Duodenal mucosa (tissue), 2 donors: ENCODE data around the gene DDX42.

Experiments used
- H3K27ac ChIP-seq: one replicate; pipeline ENCODE4 v1.7.0; 2013; ENCODE audit warnings: low read depth, low read length
- H3K27me3 ChIP-seq, 2 donors: one replicate each; pipeline ENCODE4 v1.7.0; 2013; ENCODE audit warnings: low read length in 2 of 2, control low read depth in 1 of 2; ENCODE audit not compliant: insufficient read depth in 2 of 2, control insufficient read depth in 1 of 2
- H3K36me3 ChIP-seq, 2 donors: one replicate each; pipeline ENCODE4 v1.7.0; 2013; ENCODE audit warnings: low read length in 2 of 2, control low read depth in 1 of 2; ENCODE audit not compliant: insufficient read depth in 2 of 2, control insufficient read depth in 1 of 2
- H3K4me1 ChIP-seq, 2 donors: one replicate each; pipeline ENCODE4 v1.7.0; 2013; ENCODE audit warnings: low read length in 2 of 2, control low read depth in 1 of 2; ENCODE audit not compliant: insufficient read depth in 2 of 2, control insufficient read depth in 1 of 2
- H3K4me3 ChIP-seq, 2 donors: one replicate each; pipeline ENCODE4 v1.7.0; 2013; ENCODE audit warnings: low read length in 2 of 2, low read depth in 1 of 2
- H3K9ac ChIP-seq, 2 donors: one replicate each; pipeline ENCODE4 v1.7.0; 2013; ENCODE audit warnings: low read length in 2 of 2, low read depth in 1 of 2
- H3K9me3 ChIP-seq, 2 donors: one replicate each; pipeline ENCODE4 v1.7.0; 2013; ENCODE audit warnings: low read length in 2 of 2, control low read depth in 1 of 2; ENCODE audit not compliant: control insufficient read depth in 1 of 2

The DDX42 gene

GRCh38 chr17:63830278-63830677 lies 56.3 kb downstream of the DDX42 start:
- H3K27me3 ChIP-seq: no peaks in the 10 kb centered on the region
- H3K36me3 ChIP-seq: peaks cover 59 to 71% of the 10 kb centered on the region in 2 donors
- H3K9me3 ChIP-seq: no peaks in the 10 kb centered on the region
- no peak overlapping the region for H3K9ac ChIP-seq
- H3K4me3 ChIP-seq: no peak overlapping the region
- H3K27ac ChIP-seq: no peak overlapping the region
- peaks cover 22 to 23% of the 10 kb centered on the region in 2 donors for H3K4me1 ChIP-seq

DNA sequence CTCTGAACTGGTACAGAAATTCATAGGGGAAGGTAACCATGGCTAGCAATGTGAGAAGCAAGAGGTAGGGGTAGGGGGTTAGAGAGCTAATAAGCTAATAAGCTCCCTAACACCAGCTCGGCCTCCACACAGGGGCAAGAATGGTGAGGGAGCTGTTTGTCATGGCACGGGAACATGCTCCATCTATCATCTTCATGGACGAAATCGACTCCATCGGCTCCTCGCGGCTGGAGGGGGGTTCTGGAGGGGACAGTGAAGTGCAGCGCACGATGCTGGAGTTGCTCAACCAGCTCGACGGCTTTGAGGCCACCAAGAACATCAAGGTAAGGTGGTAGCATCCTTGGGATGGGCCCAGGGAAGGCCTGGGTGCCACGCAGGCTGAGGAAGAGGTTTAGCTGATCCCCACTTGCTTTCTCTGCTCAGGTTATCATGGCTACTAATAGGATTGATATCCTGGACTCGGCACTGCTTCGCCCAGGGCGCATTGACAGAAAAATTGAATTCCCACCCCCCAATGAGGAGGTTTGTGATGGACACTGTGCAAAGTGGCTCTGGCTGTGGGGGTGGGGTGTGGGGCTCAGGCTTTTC lies 57.0 kb downstream of the DDX42 start:
- Histone ChIP-seq H3K4me1 (peaks cover 16 to 18% of the 10 kb centered on the region in 2 donors), H3K27me3 (no peaks in the 10 kb centered on the region), H3K4me3 (no peak overlapping the region), H3K27ac (no peak overlapping the region), H3K9ac (no peak overlapping the region), H3K9me3 (no peaks in the 10 kb centered on the region), H3K36me3 (peaks cover 60 to 71% of the 10 kb centered on the region in 2 donors)

GRCh38 chr17:63831505-63831904 lies 57.5 kb downstream of the DDX42 start:
- Histone ChIP-seq H3K4me1 (peaks cover 12 to 14% of the 10 kb centered on the region in 2 donors), H3K36me3 (peaks cover 61 to 76% of the 10 kb centered on the region in 2 donors), H3K27ac (no peak overlapping the region), H3K4me3 (no peak overlapping the region), H3K9me3 (no peaks in the 10 kb centered on the region), H3K9ac (no peak overlapping the region), H3K27me3 (no peaks in the 10 kb centered on the region)

DNA sequence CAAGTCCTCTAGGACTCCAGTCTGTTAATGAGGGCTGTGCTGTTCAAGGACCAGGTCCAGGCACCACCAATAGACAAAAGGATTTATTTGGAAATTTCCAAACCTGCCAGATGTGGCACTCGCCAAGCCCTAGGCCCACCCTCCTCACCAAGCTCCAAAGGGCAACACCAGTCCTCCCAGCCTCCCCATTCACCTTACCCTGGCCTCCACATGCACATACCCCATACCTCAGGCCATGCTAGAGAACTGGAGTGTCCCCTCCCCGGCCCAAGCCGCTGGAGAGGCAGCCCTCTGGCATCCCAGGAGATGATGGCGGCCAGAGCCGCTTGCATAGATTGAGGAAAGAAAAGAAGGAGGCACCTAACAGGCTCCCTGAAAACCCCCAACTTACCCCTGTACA lies 58.0 kb downstream of the DDX42 start:
- no peak overlapping the region for H3K4me3 ChIP-seq
- peaks cover 12 to 14% of the 10 kb centered on the region in 2 donors for H3K4me1 ChIP-seq
- no peaks in the 10 kb centered on the region for H3K9me3 ChIP-seq
- H3K27me3 ChIP-seq: no peaks in the 10 kb centered on the region
- no peak overlapping the region for H3K9ac ChIP-seq
- peaks cover 65 to 81% of the 10 kb centered on the region in 2 donors for H3K36me3 ChIP-seq
- no peak overlapping the region for H3K27ac ChIP-seq

GRCh38 chr17:63832455-63832854 lies 58.5 kb downstream of the DDX42 start:
- Histone ChIP-seq H3K36me3 (peaks cover 67 to 85% of the 10 kb centered on the region in 2 donors), H3K27me3 (no peaks in the 10 kb centered on the region), H3K4me3 (no peak overlapping the region), H3K9ac (no peak overlapping the region), H3K4me1 (peaks cover 12 to 14% of the 10 kb centered on the region in 2 donors), H3K27ac (no peak overlapping the region), H3K9me3 (no peaks in the 10 kb centered on the region)

DNA sequence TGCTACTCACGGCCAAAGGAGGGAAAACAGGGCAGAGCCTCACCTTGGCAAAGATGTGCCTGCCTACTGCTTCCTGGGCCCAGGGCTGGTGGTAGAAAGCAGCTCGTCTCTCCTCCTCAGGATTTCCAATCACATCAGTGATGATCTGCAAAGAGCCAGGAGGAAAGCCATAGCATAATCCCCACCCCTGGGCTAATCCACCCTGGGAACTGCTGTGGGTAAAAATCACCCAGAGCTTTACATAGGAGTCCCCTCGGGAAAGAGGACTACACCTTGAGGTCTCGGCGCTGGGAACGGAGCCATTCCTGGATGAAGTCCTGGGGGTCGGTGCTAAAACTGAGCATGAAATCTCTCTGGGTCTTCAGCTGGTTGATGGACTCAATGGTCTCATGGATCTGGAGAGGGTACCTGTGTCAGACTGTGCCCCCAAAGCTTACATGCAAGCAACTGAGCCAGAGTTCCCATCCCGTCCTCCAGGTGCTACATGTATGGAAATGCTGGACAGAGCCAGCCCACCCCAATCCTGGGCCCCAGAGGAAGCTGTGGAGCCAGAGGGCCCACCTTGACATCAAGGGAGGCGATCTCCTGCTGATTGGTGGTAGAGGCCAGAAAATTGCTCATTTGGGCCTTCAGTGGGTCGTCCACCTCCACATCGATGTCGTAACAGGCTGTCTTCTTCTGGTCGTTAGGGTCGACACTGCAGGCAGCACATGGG lies 59.2 kb downstream of the DDX42 start:
- Histone ChIP-seq H3K9me3 (no peaks in the 10 kb centered on the region), H3K27ac (no peak overlapping the region), H3K36me3 (peaks cover 73 to 93% of the 10 kb centered on the region in 2 donors), H3K4me1 (peaks cover 9% of the 10 kb centered on the region in 2 donors), H3K9ac (no peak overlapping the region), H3K4me3 (no peak overlapping the region), H3K27me3 (no peaks in the 10 kb centered on the region)

GRCh38 chr17:63833741-63834373 lies 59.9 kb downstream of the DDX42 start:
- peaks cover 8 to 9% of the 10 kb centered on the region in 2 donors for H3K4me1 ChIP-seq
- no peak overlapping the region for H3K27ac ChIP-seq
- H3K36me3 ChIP-seq: peaks cover 72 to 90% of the 10 kb centered on the region in 2 donors

DNA sequence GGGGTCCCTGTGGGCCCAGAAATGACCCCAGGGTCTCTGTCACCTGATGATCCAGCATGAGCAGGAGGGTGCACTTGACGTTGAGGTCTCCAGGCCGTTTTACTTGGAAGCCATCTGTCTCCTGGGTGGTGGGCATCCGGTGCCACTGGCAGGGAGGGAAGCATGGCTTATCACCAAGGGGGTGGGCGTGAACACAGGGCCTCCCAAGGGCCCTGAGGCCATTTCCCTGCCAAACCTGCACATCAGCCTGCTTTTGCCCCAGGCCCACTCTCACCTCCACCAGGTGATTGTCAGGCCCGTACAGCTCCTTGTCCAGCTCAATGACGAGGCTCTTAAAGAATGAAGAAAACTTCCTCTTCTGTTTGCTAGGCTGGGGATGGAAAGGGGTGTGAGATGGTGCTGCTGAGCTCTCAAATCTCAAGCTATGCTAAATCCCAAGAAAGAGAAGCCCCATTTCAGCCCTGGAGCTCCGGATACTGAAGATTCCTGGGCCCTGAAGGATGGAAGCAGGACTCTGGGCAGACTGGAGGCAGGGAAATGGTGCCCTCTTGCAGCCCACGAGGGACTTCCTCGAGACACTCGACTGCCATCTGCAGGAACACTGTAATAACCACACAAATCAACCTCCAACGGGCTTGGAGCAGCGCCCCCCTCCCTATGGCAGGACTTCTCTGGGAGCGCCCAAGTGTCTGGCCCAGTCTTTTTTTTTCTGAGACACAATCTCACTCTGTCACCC lies 60.6 kb downstream of the DDX42 start:
- no peak overlapping the region for H3K4me3 ChIP-seq
- peaks cover 64 to 85% of the 10 kb centered on the region in 2 donors for H3K36me3 ChIP-seq
- H3K9ac ChIP-seq: no peak overlapping the region
- H3K27me3 ChIP-seq: no peaks in the 10 kb centered on the region
- H3K9me3 ChIP-seq: no peaks in the 10 kb centered on the region
- H3K4me1 ChIP-seq: peaks cover 14% of the 10 kb centered on the region in 2 donors
- H3K27ac ChIP-seq: no peak overlapping the region

More at GRCh38 chr17:63833741-63834373, 59.9 kb downstream of the DDX42 start:
- no peak overlapping the region for H3K9ac ChIP-seq
- H3K4me3 ChIP-seq: no peak overlapping the region
- H3K27me3 ChIP-seq: no peaks in the 10 kb centered on the region
- no peaks in the 10 kb centered on the region for H3K9me3 ChIP-seq

DNA sequence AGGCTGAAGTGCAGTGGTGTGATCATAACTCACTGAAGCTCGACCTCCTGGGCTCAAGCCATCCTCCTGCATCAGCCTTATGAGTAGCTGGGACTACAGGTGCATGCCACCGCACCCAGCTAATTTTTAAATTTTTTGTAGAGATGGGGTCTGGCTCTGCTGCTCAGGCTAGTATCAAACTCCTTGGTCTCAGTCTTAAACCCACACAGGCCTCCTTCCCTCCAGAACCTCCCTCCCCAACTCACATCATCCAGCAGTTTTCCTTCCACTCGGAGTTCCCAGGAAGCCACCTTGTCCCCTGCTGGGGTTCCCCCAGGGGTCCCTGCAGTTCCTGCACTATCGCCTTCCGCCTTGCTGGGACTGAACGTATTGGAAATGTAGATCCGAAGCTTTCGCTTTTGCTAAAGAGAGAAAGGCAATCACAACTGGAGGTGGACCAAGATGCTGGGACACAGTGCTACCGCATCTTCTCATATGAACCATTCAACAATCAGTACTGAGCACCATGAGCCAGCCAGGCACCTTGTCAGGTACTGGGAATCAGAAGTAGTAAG lies 61.3 kb downstream of the DDX42 start:
- peaks cover 16 to 20% of the 10 kb centered on the region in 2 donors for H3K4me1 ChIP-seq
- no peaks in the 10 kb centered on the region for H3K9me3 ChIP-seq
- H3K27ac ChIP-seq: no peak overlapping the region
- H3K4me3 ChIP-seq: no peak overlapping the region
- no peaks in the 10 kb centered on the region for H3K27me3 ChIP-seq
- peaks cover 58 to 78% of the 10 kb centered on the region in 2 donors for H3K36me3 ChIP-seq
- no peak overlapping the region for H3K9ac ChIP-seq
